ENCODE measurements around the gene EGFL7. TPM values are rescaled to one million over a fixed set of nuclear protein-coding genes. Genes with fewer than 3 reads are reported as not detected.
A peak's percentile ranks its signal among the peaks of the same experiment; 100 is the strongest.

Gene EGFL7
- total RNA-seq, 1 experiment from 2014 or later = 38.0 TPM

DNA sequence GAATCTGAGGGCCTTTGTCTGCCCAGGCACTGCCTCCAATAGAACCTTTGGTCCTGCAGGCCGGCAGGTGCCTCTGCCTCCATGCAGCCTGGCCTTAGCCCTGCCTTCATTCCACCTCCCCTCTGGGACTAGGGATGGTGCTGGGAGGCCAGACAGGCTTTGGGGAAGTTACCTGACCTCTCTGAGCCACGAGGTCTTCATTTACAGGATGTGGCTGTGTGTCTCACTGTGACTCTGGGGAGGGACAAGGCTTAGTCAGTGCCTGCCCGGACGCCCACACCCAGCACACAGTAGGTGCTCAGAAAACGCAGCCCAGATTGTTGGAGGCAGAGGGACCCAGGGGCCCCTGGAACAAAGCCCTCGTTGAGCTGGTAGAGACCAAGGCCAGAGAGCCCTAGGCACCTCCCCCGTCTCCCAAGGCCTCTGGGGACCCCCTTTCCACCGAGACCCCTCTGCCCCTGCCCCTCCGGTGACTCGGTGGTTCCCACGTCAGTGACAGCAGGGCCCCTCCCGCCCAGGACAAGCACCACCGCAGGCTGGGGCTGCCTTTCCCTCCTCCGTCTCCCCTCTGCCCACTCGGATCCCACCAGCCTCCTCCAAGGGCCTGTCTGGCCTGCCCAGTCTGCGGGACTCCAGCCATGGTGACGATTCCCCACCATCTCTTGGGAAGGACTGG is 46.9 kb upstream of the EGFL7 start:
- Histone ChIP-seq H3K27ac (ENCODE audit: insufficient read length, low read depth, low read length) (no peak overlapping the region), H3K9me3 (ENCODE audit: control insufficient read depth, low read depth, low read length) (no peaks in the 10 kb centered on the region), H2AFZ (ENCODE audit: low read length) (no peak overlapping the region), H3K18ac (ENCODE audit: insufficient read length, low read depth, low read length) (no peak overlapping the region), H3T11ph (ENCODE audit: low read length) (no peak overlapping the region), H4K8ac (replicated peaks; ENCODE audit: insufficient read length, low read depth, low read length) (no peak overlapping the region), H3K4ac (ENCODE audit: low read depth, low read length) (no peak overlapping the region), H3K23me2 (ENCODE audit: insufficient read length, low read depth, low read length, poor library complexity, severe bottlenecking) (no peaks in the 10 kb centered on the region), H3K4me2 (ENCODE audit: insufficient read depth, insufficient read length, low read length) (no peak overlapping the region), H3K14ac (ENCODE audit: insufficient read depth, low read length) (no peak overlapping the region), H3K9ac (ENCODE audit: extremely low read depth, insufficient read length, low read length) (no peak overlapping the region), H2BK20ac (ENCODE audit: low read depth, low read length, poor library complexity, severe bottlenecking) (no peak overlapping the region), H2BK120ac (ENCODE audit: low read depth, low read length, poor library complexity, severe bottlenecking) (no peak overlapping the region), H4K5ac (ENCODE audit: insufficient read length, low read depth, low read length) (no peak overlapping the region), H4K91ac (ENCODE audit: insufficient read length, low read depth, low read length) (no peak overlapping the region), H3K4me1 (ENCODE audit: insufficient read depth, low read length) (no peaks in the 10 kb centered on the region; the same call in 1 of the 2 replicates), H4K20me1 (ENCODE audit: control insufficient read depth, insufficient read depth, insufficient read length) (no peaks in the 10 kb centered on the region), H3K79me1 (ENCODE audit: insufficient read depth, low read depth, low read length, poor library complexity, severe bottlenecking) (no peaks in the 10 kb centered on the region), H3K56ac (ENCODE audit: insufficient read length, low read depth, low read length) (no peak overlapping the region), H2BK12ac (ENCODE audit: insufficient read length, low read depth, low read length) (no peak overlapping the region), H2BK5ac (ENCODE audit: insufficient read length, low read length) (no peak overlapping the region), H3K23ac (ENCODE audit: insufficient read length, low read depth, low read length) (no peak overlapping the region), H2BK15ac (ENCODE audit: low read depth, low read length) (no peak overlapping the region; the same call in 1 of the 2 replicates), H3K27me3 (ENCODE audit: insufficient read depth, low read length) (no peaks in the 10 kb centered on the region), H3K79me2 (ENCODE audit: insufficient read depth, low read length) (no peaks in the 10 kb centered on the region), H2AK5ac (ENCODE audit: insufficient read length, low read length) (no peak overlapping the region)
- Mint-ChIP-seq H3K36me3 (ENCODE audit: insufficient read depth in 1 of 3, low read depth in 3 of 3) (no peaks in the 10 kb centered on the region), H3K27me3 (ENCODE audit: low read depth) (peaks cover 6% of the 10 kb centered on the region), H3K4me3 (no peak overlapping the region; a peak in 1 of 5 replicates), H3K4me1 (peaks cover 10 to 12% of the 10 kb centered on the region in 2 experiments), H3K9me3 (no peaks in the 10 kb centered on the region), H3K27ac (peak overlapping the region in 1 of 3 experiments; percentile 75; a peak in 1 of 7 replicates)
- WGBS (ENCODE audit: extremely low coverage, insufficient read length, low lambda C conversion rate) = no CpG with 5 or more reads among the region's 17 CpGs
- TF ChIP-seq CTCF (conservative IDR thresholded peaks at IDR 0.05) = no peak
- DNase-seq = no peak

Data from H9 (cell line).